ENCODE data around the gene ZNF787. TPM values are rescaled to one million over a fixed set of nuclear protein-coding genes. Genes with fewer than 3 reads are reported as not detected.

Gene ZNF787
- total and polyA plus RNA-seq, 2 of the 13 experiments (the other 11 are each of a cell fraction or from before 2014, with no cell fraction given), result 15.1 to 42.8 TPM

GRCh38 chr19:56155124-56155687, 34.1 kb upstream of the ZNF787 start:
- peaks cover 21% of the 10 kb centered on the region for H3K79me2 ChIP-seq (ENCODE audit: insufficient read depth, low read length)
- H4K20me1 ChIP-seq (ENCODE audit: insufficient read depth, low read length), result peaks cover 19% of the 10 kb centered on the region; the same call in 1 of the 2 replicates
- WGBS (ENCODE audit: low lambda C conversion rate), result 93% methylated on average over 10 of the region's 17 CpGs
- H2AFZ ChIP-seq (ENCODE audit: low read length), result no peak overlapping the region
- BruUV-seq (replicated peaks), result no TSS peak
- no peak overlapping the region for H3K27ac ChIP-seq (ENCODE audit: extremely low read length, insufficient read depth, low read length)
- no peaks in the 10 kb centered on the region for H3K9me3 ChIP-seq (ENCODE audit: low read length)
- no peak overlapping the region for H3K4me3 ChIP-seq (replicated peaks in 1 of 3; ENCODE audit: insufficient read depth in 1 of 3, low read depth in 2 of 3, low read length in 3 of 3)
- H3K36me3 ChIP-seq (replicated peaks in 1 of 2; ENCODE audit: control insufficient read depth in 1 of 2, insufficient read depth in 2 of 2, low read length in 2 of 2), result peaks cover 17 to 64% of the 10 kb centered on the region in 2 experiments
- ATAC-seq, result peak; percentile 67
- ChIA-PET CTCF (ENCODE audit: low intra/inter-chr PET ratio, low total read pairs) (interaction anchor here (1.1 to 1.4 kb wide), 3 partner anchors 17 to 51 kb away, joined by 4 read pairs; no protein-coding TSS in a partner anchor), POLR2A (interaction anchor here (0.7 to 4.9 kb wide), 2 partner anchors 13 to 44 kb away, joined by 5 to 52 read pairs; partner anchors contain the start of gene ZNF444)
- in situ Hi-C loops (cut with HindIII; ENCODE audit: extremely low pct_ligation_motif_present, low pct_unique_long_range_greater_than_20kb), result no loop called here
- H3K27me3 ChIP-seq (ENCODE audit: control insufficient read depth in 1 of 2, insufficient read depth in 2 of 2, low read length in 2 of 2), result no peaks in the 10 kb centered on the region
- H3K9ac ChIP-seq (ENCODE audit: insufficient read depth, low read depth, low read length), result no peak overlapping the region
- no peak for DNase-seq (ENCODE audit: low spot score)
- peaks cover 28% of the 10 kb centered on the region for H3K4me1 ChIP-seq (ENCODE audit: insufficient read depth, low read length)
- no peak for FAIRE-seq
- no peak overlapping the region for H3K4me2 ChIP-seq (ENCODE audit: low read depth, low read length)
- intact Hi-C loops (cut with micrococcal nuclease; ENCODE audit: unreplicated experiment), result no loop called here
- TF ChIP-seq ZBTB33 (CRISPR knock-in tag; IDR thresholded peaks at IDR 0.05) (peak; percentile 99), HES4 (CRISPR knock-in tag; IDR thresholded peaks at IDR 0.05; ENCODE audit: borderline replicate concordance) (0 out of 2 replicates have a peak, but pooled peaks have one; percentile 32), DMAP1 (CRISPR knock-in tag; IDR thresholded peaks at IDR 0.05) (no peak), MAFF (IDR thresholded peaks at IDR 0.05; ENCODE audit: low read depth, low read length) (peak; percentile 20; the same call in 1 of the 2 replicates), GMEB2 (CRISPR knock-in tag; IDR thresholded peaks at IDR 0.05; ENCODE audit: low read depth) (no peak), GFI1 (CRISPR knock-in tag; IDR thresholded peaks at IDR 0.05; ENCODE audit: borderline replicate concordance) (no peak), TCF12 (IDR thresholded peaks at IDR 0.05) (no peak), TCF12 (CRISPR knock-in tag; IDR thresholded peaks at IDR 0.05) (no peak), ZBTB7B (CRISPR knock-in tag; IDR thresholded peaks at IDR 0.05) (no peak), ZBTB38 (CRISPR knock-in tag; IDR thresholded peaks at IDR 0.05) (peak; percentile 53; the same call in 1 of the 2 replicates), ZSCAN12 (CRISPR knock-in tag; IDR thresholded peaks at IDR 0.05) (no peak), SAFB2 (CRISPR knock-in tag; IDR thresholded peaks at IDR 0.05; ENCODE audit: borderline replicate concordance, low read depth) (no peak), ZBTB8A (CRISPR knock-in tag; IDR thresholded peaks at IDR 0.05; ENCODE audit: borderline replicate concordance, low read depth) (no peak), ZNF574 (CRISPR knock-in tag; IDR thresholded peaks at IDR 0.05) (peak; percentile 35; the same call in 1 of the 2 replicates), EP300 (IDR thresholded peaks at IDR 0.05; ENCODE audit: low read depth in 2 of 2, low read length in 2 of 2) (no peak), EP300 (CRISPR knock-in tag; IDR thresholded peaks at IDR 0.05; ENCODE audit: borderline replicate concordance) (no peak), ZNF841 (CRISPR knock-in tag; IDR thresholded peaks at IDR 0.05; ENCODE audit: borderline replicate concordance) (no peak), ZNF263 (CRISPR knock-in tag; IDR thresholded peaks at IDR 0.05) (peak; percentile 88), ZNF788 (CRISPR knock-in tag; IDR thresholded peaks at IDR 0.05; ENCODE audit: borderline replicate concordance) (0 out of 2 replicates have a peak, but pooled peaks have one; percentile 20), SALL2 (CRISPR knock-in tag; IDR thresholded peaks at IDR 0.05) (no peak)

Measured in HepG2 (cell line).